HG03342 (cell line): ENCODE results near the gene RHOV.

ENCODE experiments used
- ATAC-seq: cut with Tn5 transposase; IDR thresholded peaks from one replicate; pipeline ENCODE4 v1.9.1; 2021; ENCODE audit warnings: mild to moderate bottlenecking, moderate library complexity; ENCODE audit not compliant: unreplicated experiment

RHOV gene, protein sequence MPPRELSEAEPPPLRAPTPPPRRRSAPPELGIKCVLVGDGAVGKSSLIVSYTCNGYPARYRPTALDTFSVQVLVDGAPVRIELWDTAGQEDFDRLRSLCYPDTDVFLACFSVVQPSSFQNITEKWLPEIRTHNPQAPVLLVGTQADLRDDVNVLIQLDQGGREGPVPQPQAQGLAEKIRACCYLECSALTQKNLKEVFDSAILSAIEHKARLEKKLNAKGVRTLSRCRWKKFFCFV

DNA sequence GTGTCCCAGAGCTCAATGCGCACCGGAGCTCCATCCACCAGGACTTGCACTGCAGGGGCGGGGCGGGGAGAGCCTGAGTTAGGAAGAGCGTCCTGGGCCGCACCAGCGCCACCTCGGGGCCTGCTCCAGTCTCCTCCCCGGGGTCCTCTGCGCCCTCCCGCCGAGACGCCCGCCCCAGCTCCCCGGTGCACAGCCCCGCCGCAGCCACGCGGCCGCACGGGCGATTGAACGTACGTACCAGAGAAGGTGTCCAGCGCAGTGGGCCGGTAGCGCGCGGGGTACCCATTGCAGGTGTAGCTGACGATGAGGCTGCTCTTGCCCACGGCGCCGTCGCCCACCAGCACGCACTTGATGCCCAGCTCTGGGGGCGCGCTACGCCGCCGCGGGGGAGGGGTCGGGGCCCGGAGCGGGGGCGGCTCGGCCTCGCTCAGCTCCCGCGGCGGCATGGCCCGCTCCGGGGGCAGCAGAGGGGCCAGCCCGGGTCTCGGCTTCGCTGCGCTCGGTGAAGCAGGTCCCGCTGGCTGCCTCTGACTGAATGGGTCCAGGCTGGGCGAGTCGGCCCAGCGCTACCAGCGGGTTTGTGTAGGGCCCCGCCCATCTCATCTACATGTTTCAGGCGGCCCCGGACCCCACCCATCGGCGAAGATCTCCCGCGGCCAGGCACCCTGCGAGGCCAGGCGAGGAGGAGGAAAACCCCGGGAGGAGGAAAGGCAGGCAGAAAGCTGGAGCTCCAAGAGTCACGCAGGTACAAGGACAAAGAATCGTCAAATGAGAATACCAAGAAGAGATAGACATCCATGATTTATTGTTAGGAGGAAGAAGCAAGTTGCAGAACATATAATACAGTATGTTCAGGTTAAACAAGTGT lies at the start of gene RHOV:
TSS of gene RHOV (minus strand) at position 541 of the 868 bp plus-strand sequence. CDS start at position 446, 95 bp downstream.
- ATAC-seq = peak; percentile 53

DNA sequence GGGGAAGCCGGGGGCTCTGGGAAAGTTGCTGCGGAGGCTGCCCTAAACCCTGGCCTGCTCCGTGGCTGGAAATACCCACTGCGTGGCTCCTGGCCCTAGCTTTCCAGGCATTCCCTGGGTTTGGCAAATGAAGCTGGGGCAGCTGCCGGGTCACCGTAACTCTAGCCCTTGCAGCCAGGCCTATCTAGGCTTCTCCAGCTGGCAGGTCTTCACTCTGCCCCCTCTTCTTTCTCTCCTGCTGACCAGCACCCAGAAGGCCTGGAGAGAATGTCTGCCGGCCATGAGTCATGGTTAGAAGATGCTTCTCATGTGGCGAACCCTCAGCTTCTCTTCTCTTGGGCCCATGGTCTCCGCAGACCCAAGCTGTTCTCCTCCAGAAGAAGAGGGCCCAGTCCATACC lies 49.5 kb upstream of the RHOV start:
- ATAC-seq = no peak

DNA sequence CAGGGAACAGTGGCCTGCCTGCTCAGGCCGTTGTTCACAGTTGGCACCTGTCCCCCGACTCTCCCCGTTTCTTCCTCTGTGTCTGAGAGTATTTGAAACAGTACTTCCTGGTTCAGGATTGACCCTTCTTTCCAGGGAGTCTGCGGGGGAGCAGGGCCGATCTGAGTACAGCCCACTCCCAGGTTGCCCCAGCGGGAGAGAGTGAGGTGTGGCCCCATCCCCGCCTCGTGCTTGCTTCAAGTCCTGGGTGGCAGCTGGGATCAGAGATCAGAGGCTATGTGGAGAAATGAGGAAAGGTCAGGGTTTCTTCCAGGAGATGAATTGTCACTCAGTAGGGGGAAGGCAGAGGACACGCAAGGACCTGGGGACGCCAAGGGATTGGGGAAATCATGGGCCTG lies 48.6 kb upstream of the RHOV start:
- no peak for ATAC-seq

DNA sequence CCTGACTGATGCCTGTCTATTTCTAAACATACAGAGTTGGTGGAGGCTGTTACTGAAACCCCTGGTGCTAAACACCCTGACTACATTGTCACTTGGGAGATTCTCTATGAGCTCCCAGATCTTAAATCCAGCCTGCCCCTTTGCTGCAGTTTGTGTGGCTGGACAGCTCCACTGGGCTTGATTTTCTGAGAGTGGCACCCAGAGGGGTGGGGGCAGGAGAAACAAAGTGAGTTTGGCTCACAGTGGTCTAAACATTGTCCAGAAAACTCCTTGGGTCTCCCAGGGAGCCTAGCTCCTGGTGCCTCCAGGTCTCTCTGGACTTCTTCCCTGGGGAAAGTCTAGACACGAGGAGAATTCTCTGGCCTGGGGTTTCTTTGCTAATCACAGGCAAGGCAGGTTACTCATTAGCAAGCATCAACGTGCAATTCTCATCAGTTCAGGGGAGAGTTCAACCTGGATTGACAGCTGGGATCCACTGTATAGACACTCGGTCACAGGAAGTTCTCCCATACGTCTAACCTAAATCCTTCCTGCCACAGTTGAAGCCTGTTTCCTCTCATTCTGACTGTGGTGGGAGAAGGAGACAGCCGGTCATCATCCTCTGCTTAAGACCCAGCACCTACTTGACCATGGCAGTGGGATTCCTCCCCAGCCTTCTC lies 48.0 kb upstream of the RHOV start:
- no peak for ATAC-seq

DNA sequence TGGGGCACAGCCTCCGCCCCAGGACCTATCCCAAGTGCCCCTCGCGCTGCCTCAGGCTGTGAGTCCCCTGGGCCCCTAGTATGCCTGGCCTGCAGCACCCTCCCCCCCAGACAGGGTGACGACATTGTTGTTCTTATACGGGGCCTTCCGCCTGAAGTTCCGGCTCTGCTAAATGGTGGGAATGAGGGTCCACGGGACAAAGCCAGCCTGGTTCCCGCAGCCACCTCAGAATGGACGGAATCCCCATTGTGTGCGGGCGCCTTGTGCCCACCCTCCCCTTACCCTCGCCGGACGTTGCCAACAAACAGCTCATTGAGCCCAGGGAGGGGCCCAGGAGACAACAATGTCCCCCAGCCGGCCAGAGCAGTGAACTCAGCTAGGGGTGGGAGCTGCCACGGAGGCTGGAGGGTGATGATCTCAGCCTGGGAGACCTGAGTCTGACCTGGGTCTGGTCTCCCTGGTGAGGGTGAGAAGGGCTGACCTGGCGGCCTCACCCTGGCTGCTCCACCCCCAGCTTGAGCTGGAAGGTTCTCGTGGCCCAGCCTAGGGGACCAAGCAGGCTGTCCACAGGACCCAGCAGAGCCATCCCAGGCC lies 44.9 kb upstream of the RHOV start:
- ATAC-seq = no peak

DNA sequence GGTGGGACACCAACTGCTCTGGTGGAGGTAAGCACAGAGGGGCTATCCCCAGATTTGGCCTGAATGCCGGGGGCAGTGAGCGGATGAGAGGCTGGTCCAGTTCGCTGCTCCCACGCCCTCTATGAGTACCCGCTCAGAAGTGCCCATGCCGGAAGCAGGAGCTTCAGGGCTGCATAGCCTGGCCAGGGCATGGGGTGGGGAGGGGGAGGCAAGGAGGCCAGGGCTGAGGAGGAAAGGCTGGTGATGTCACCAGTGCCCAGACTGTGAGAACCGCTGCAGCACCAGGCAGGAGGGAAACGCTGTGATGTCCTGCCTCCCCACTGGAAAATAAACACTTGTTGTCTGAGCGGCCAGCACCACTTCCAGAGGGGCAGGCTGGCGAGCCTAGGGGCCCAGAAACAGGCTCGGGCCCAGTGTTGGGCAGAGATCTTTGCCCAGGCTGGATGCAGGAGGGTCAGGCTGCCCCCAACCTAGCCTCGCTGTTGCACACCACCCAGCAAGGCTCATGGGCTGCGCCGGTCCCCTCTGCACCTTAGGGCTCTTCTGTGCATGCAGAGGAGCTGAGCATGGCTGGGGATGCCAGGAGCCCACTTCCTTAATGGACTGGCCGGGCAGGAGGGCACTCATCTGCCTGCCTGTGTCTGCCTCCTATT lies 44.2 kb upstream of the RHOV start:
- no peak for ATAC-seq

DNA sequence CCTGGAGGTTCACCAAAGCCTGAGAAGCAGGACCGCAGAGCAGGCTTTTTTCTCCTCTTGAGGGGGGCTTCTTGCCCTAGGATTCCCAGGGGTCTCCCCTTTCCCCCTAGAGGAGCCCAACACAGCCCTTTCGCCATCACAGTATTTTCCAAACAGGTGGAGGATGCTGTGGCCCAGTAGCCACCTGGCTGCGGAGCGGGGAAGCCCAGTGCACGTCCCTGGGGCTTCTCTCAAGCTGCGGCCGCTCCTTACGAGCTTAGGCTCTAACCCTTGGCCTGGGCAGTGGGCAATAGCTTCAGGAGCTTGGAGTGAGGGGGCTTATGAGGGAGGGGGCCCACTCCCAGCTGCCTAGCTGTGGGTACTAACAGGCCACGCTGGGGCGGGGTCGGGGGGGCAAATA lies 43.6 kb upstream of the RHOV start:
- no peak for ATAC-seq

DNA sequence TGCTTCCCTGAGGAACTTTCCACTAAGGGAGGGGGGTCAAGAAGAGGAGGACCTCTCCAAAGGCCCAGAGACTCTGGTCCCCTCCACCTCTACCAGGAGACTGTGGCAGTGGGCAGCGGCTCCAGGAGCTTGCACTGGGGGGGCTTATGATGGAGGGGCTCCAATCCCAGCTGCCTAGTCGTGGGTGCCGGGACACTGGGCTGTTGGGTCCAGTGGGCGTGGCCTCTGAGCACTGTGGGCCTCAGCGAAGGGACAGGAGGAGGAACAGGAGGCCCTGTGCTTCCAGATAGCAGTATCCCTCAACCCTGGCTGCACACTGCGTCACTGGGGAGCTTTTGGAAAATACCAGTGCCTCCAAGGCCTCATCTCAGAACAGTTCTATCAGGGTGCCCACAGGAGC lies 41.6 kb upstream of the RHOV start:
- no peak for ATAC-seq

DNA sequence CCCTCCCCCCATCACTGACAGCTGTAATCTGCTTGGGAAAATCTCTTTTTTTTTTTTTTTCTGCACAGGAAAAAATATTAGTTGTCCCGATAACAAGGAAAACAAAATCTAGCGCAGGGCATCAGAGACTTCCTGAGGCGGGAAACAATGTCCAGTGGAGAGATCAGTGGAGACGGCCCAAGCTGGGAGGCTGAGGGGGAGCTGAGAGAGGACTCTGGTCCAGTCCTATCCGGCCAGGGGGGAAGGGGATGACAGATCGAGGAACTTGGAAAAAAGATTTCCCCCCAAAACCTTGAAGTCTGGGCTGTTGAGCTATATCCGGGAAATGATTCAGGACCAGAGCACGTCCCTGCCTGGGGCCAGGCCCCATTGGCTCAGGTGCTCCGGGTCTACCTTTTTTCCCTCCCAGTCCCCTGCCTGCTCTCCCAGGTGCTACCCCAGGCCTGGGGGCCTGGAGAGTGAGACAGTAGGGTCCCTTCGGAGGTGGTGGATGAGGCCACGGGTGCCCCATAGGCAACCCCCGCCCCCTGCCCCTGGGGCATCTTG lies 41.2 kb upstream of the RHOV start:
- no peak for ATAC-seq

DNA sequence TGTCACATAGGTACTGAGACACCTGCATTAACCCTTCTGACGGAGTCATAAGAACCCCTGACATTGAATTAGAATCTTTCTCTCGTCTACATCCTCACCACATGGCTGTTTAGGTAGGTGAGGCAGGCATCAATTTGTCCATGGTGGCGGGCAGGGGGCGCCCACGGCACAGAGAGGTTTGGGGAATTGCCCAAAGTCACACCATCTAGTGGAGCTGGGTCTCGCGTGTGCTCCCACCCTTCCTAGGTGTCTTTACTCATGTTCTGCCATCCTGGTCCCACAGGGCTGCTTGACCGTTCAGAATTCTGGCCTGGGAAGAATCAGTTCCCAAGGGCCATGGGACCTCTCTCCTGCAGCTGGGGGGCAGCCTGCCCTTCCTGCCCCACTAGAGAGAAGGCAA lies 40.5 kb upstream of the RHOV start:
- ATAC-seq = no peak

DNA sequence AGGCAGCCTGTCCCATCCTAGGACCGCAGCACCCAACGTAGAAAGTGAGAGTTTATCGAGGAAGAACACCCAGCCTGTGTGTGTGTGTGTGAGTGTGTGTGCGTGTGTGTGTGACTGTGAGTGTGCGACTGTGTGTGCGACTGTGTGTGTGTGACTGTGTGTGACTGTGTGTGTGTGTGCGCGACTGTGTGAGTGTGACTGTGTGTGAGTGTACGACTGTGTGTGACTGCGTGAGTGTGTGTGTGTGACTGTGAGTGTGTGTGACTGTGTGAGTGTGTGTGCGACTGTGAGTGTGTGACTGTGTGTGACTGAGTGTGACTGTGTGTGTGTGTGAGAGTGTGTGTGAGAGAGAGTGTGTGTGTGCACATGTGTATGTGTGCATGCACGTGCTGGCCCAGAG lies 40.0 kb upstream of the RHOV start:
- no peak for ATAC-seq

DNA sequence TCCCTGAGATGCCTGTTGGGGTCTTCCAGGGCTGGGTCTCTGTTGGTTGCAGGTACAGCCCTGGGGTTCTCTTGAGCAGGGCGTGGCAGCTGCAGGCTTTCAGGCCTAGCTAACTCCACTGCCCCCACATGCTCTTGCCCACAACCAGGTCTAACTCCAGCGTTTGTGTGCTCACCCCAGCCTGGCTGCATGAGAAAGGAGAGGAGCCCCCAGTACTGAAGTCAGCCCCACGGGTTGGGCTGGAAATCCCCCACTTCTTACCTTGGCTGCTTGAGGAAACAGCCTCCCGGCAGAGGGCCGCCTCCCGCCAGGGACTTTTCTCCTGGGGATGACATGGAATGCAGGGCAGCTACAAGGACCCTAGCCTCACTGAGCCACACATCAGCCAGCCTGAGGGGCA lies 38.4 kb upstream of the RHOV start:
- ATAC-seq = no peak

DNA sequence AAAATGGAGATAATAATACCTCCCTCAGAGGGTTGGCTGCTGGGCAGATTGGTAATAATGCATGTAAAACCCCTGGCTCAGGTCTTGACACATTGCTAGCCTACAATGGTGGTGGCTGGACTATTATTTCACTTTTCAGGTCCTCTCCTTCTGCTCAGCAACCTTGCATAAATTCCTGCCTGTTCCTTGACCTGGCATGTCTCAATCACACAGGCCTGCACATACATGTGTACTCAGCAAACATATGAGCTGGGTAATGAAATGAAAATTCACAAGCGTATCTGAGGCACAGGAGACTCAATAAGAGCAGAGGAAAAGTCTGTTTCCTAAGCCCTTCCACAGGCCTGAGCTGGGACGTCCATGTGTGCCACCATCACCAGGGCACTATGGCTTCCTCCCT lies 37.7 kb upstream of the RHOV start:
- ATAC-seq = no peak

DNA sequence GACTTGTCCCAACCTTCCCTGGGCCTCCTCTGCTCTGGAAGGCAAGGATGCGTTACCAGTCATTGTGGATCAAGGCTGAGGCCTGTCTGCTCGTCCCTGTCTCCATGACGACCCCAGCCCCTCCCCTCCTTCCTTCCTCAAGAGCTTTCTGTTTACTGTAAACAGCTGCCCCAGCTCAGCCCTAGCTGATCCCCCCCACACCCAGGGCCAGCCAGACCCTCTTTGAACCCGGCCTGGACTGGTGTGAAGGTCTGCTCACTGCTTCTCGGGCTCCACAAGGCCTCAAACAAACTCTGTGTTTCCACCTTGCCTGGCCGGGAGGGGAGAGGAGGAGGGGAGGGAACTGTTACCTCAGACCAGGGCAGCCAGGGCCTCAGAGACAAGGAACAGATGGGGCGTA lies 37.1 kb upstream of the RHOV start:
- no peak for ATAC-seq

DNA sequence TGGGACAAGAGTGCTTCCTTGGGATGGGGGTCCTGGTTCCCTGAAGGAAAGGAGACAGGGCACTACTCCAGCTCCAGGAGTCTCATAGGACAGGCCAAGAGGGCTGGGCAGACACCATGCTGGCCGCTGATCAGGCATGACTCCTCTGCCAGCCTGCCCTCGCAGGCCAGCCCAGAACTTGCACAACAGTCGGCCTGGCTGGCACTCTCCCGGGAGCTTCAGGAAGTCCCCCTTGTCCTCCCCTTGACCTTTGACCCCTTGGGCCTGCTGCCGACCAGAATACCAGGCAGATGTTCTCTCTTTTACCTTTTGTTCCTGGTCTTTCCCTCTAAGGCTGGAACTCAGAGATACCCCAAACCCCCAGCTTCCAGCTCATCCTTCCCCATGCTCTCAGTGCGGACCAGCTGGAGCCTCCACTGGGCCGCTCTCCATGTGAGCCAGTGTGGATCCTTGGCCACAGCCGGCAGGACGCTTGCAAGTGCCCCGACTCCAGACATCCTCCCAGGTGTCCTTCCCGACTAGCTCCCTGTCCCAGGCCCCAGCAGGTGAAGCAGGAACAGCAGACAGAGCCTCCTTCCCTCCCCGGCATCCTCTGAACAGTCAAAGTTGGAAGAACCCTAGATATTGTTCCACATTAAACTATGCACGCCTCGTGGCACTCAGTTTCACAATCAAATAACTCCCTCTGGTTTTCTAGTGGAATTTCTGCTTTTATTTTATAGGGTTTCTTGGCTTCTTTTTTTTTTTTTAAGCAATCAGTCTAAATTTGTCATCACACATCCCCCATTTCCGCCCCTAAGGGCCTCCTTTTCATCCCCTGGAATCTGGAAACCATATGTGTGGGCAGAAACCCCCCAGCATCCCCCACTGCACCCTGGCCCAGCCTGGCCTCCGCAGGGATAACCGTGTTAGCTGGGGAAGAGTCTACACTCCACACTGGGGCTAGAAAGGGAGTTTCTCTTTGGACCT lies 35.9 kb upstream of the RHOV start:
- ATAC-seq = no peak

DNA sequence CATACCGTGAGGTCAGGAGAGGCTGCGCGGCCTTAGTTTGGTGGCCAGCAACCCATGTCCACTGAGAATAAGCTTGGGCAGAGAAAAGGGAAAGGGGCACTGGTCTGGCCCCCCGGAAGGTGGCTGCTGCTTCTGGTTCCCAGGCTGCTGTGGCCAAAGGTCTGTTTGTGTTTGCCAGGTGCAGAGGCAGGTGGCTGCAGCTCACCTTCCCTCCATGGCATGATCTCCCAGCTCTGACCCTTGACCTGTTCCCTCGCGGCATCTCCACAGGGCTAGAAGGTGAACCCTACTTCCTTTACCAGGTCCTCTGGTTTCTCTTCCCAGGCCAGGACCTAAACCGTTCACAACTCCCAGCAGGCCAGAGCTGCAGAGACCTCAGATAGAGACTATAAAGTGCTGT lies 34.1 kb upstream of the RHOV start:
- no peak for ATAC-seq

DNA sequence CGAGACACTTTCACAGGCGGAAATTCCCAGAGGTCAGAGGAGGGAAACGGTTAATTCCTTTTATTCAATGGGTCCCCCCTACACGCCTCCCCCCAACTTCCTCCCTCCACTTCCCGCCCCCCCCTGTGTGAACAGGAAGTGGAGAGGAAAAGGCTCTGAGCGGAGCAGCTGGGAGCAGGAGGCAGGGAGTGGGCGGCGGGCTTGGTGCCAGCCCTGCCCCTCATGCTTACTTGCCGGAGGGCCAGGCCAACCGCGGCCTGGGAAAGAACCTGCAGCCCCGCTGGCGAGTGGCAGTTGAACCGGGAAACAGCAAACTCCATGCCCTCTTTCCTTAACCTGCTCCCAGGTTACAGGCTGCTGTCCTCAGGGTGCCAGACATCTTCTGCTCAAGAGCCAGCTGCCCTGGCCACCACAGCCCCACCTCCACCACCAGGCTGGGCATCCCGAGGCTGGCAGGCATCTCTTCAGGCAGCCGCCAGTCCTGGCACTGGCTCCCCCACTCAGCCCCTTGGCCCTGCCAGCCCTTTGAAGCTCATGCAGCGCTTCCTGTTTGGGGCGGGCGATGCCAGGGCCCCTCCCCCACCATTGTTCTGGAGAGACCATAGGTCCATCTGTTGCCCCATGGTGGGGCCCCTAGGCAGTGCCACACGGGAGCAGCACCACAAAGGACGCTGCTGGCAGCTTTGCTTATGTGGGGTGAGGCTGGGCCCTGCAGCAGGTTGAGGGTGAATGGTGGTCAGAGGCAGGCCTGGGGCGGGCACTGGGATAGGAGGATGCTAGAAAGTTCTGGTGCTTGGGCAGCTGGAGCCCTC lies 33.2 kb upstream of the RHOV start:
- ATAC-seq = no peak

DNA sequence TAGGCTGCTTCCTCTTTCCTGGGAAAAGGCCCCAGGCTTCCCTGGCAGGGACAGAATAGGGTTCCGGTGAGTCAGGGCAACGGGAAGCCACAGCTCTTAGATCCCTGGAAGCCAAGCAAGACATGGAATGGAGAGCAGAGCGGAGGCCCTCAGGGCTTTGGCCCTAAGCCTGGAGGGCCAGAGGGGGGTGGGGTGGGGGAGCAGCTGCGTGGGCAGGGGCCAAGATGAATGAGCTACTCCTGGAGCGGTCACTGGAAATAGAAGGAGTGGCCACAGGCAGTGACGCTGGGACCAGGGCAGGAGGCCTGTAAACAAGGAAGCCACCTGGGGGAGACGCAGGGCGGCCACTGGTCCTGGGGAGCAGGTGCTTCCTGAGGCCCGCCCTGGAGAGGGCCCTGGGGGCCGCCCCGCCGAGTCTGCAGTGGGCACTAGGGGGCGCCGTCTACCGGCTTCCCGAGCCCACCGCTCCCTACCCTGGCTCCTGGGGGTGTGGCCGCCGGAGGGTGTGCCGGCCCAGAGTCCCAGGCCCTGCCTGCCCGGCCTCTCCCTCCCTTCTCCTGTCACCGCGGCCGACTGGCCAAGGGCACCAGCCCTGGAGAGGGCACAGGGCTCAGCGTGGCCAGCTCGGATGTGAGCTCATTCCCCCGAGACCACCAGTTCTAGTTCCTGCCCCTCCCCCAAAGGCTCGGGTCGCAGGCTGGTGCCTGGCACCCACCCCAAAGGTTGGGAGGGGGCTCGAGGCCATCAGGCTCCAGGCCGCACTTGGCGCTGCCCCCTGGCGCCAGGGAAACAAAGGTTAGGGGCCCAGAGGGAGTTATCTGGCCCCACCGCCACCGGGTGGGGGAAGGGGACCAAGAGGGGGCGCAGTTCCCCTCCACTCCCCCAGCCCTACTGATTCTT lies 32.3 kb upstream of the RHOV start:
- ATAC-seq = peak; percentile 74
